ENCODE results near the gene CIT.

The CIT gene

GRCh38 chr12:119649202-119649808 is 227.8 kb downstream of the CIT start:
- no peak for DNase-seq (ENCODE audit: low read depth)

GRCh38 chr12:119645535-119646059 is 231.5 kb downstream of the CIT start:
- no peak for DNase-seq (ENCODE audit: low read depth)

- no peak for DNase-seq (ENCODE audit: low read depth)
These were observed 232.2 kb downstream of the CIT start for GRCh38 chr12:119644930-119645329.

- no peak for DNase-seq (ENCODE audit: low read depth)
These were observed 234.1 kb downstream of the CIT start for GRCh38 chr12:119642986-119643385.
